Neuronal stem cell (in vitro differentiated cells): ENCODE results near the gene HOXA7.

ENCODE experiments used
- DNase-seq: peaks from one replicate; pipeline ENCODE4 v3.0.0-alpha.2; 2013; ENCODE audit warnings: low spot score
- H2AFZ ChIP-seq: one replicate; pipeline ENCODE4 v1.6.1; 2013; ENCODE audit warnings: mild to moderate bottlenecking, low read length, inconsistent platforms
- H2AK5ac ChIP-seq: 2 replicates; pipeline ENCODE4 v1.6.1; 2013; ENCODE audit warnings: low read depth, mild to moderate bottlenecking, inconsistent platforms, low read length, moderate library complexity, mixed read lengths
- H2BK120ac ChIP-seq: 2 replicates; pipeline ENCODE4 v1.6.1; 2013; ENCODE audit warnings: low read depth, mild to moderate bottlenecking, inconsistent platforms, low read length, moderate library complexity, mixed read lengths
- H2BK12ac ChIP-seq: one replicate; pipeline ENCODE4 v1.6.1; 2013; ENCODE audit warnings: low read length, inconsistent platforms
- H2BK15ac ChIP-seq: 2 replicates; pipeline ENCODE4 v1.6.1; 2013; ENCODE audit warnings: mild to moderate bottlenecking, low read length, inconsistent platforms, mixed read lengths
- H2BK5ac ChIP-seq: one replicate; pipeline ENCODE4 v1.6.1; 2013; ENCODE audit warnings: inconsistent platforms, mild to moderate bottlenecking, low read length, moderate library complexity
- H3K14ac ChIP-seq: one replicate; pipeline ENCODE4 v1.6.1; 2013; ENCODE audit warnings: low read length, inconsistent platforms
- H3K18ac ChIP-seq: 2 replicates; pipeline ENCODE4 v1.6.1; 2013; ENCODE audit warnings: low read length, inconsistent platforms
- H3K23ac ChIP-seq: 2 replicates; pipeline ENCODE4 v1.6.1; 2013; ENCODE audit warnings: low read depth, mild to moderate bottlenecking, mixed read lengths, low read length, inconsistent platforms; ENCODE audit not compliant: poor library complexity
- H3K27ac ChIP-seq: replicated peaks from 3 replicates; pipeline ENCODE4 v1.5.1; 2013; ENCODE audit warnings: low read length, inconsistent platforms
- H3K27me3 ChIP-seq, 3 experiments: 2 replicates each; pipeline ENCODE4 v1.6.1; 2013; ENCODE audit warnings: low read length in 3 of 3, mild to moderate bottlenecking in 2 of 3, inconsistent platforms in 1 of 3, low read depth in 1 of 3, mixed read lengths in 1 of 3, moderate library complexity in 1 of 3; ENCODE audit not compliant: control insufficient read depth in 3 of 3, insufficient read depth in 3 of 3
- H3K36me3 ChIP-seq, 2 donors: replicated peaks in 1 of 2; 2 replicates each; pipeline ENCODE4 v1.6.1; 2013; ENCODE audit warnings: low read length in 2 of 2; ENCODE audit not compliant: control insufficient read depth in 2 of 2, insufficient read depth in 2 of 2
- H3K4ac ChIP-seq: 2 replicates; pipeline ENCODE4 v1.6.1; 2013; ENCODE audit warnings: inconsistent platforms, mild to moderate bottlenecking, low read length, moderate library complexity
- H3K4me1 ChIP-seq, 2 donors: 1 replicate in 1 of 2; 2 replicates in 1 of 2; pipeline ENCODE4 v1.6.1; 2013; ENCODE audit warnings: low read length in 2 of 2, low read depth in 1 of 2; ENCODE audit not compliant: control insufficient read depth in 2 of 2, insufficient read depth in 1 of 2
- H3K4me2 ChIP-seq: one replicate; pipeline ENCODE4 v1.6.1; 2013; ENCODE audit warnings: mild to moderate bottlenecking, low read length, inconsistent platforms; ENCODE audit not compliant: insufficient read depth, poor library complexity, severe bottlenecking
- H3K4me3 ChIP-seq, 2 donors: 2 replicates each; pipeline ENCODE4 v1.5.1; 2013; ENCODE audit warnings: low read length in 2 of 2, mild to moderate bottlenecking in 2 of 2, inconsistent platforms in 1 of 2, moderate library complexity in 1 of 2
- H3K79me1 ChIP-seq: one replicate; pipeline ENCODE4 v1.6.1; 2013; ENCODE audit warnings: low read depth, mild to moderate bottlenecking, inconsistent platforms, low read length, moderate library complexity
- H3K9ac ChIP-seq: one replicate; pipeline ENCODE4 v1.6.1; 2013; ENCODE audit warnings: mild to moderate bottlenecking, low read depth, low read length, inconsistent platforms; ENCODE audit not compliant: poor library complexity
- H3K9me3 ChIP-seq, 2 donors: replicated peaks in 1 of 2; 2 replicates each; pipeline versions ENCODE3 to v1.6.1; 2013; ENCODE audit warnings: low read length in 2 of 2, mild to moderate bottlenecking in 2 of 2, inconsistent platforms in 1 of 2, low read depth in 1 of 2, mixed read lengths in 1 of 2, moderate library complexity in 1 of 2; ENCODE audit not compliant: control insufficient read depth in 2 of 2, insufficient read depth in 1 of 2
- H4K8ac ChIP-seq: one replicate; pipeline ENCODE4 v1.6.1; 2013; ENCODE audit warnings: low read depth, mild to moderate bottlenecking, inconsistent platforms, low read length, moderate library complexity
- H4K91ac ChIP-seq: one replicate; pipeline ENCODE4 v1.6.1; 2013; ENCODE audit warnings: low read length, low read depth, mild to moderate bottlenecking, inconsistent platforms; ENCODE audit not compliant: poor library complexity
- WGBS, 2 donors: extraction: QIAGEN DNeasy Blood & Tissue Kit; methylation state at CpG; one replicate each; pipeline ENCODE4 v1.1.7; 2013; ENCODE audit warnings: missing lambda C conversion rate in 2 of 2, mixed read lengths in 1 of 2; ENCODE audit not compliant: insufficient read length in 2 of 2, insufficient replicate concordance in 1 of 2; ENCODE audit errors: extremely low coverage in 2 of 2; 5-methylcytosine and 5-hydroxymethylcytosine counted together

HOXA7 gene

DNA sequence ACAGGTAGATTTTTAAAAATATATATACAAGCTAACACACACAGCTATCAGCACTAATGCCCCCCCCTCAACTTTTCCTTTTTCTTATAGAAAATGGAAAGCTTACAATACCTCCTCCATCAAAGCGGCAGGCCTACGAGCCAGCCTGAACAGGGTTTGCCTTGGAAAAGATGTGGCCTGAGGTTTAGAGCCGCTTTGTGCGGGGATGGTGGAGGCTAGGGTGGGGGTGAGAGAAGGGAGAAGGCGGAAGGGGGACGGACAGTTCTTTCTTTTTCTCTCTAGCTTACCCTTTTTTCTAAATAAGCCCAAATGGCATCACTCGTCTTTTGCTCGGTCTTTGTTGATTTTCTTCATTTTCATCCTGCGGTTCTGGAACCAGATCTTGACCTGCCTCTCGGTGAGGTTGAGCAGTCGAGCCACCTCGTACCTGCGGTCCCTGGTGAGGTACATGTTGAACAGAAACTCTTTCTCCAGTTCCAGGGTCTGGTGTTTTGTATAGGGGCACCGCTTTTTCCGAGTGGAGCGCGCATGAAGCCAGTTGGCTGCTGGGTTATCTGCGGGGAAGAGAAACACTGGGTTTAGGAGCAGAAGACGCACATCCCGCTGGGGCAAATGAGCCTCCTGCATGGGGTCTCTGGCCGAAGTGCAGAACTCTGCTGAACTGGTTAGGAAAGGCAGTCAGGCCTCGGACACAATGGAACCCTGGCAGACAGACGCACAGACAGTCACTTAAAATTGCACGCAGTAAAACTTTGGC is 7.0 kb upstream of the HOXA7 start:
- Histone ChIP-seq H2BK5ac (no peak overlapping the region), H2BK12ac (no peak overlapping the region), H3K36me3 (no peaks in the 10 kb centered on the region), H3K23ac (peak overlapping the region; percentile 75), H4K91ac (no peak overlapping the region), H4K8ac (no peak overlapping the region), H2BK15ac (no peak overlapping the region), H2AK5ac (no peak overlapping the region), H3K18ac (no peak overlapping the region), H3K4me2 (no peak overlapping the region), H2BK120ac (no peak overlapping the region), H3K4me1 (no peaks in the 10 kb centered on the region), H3K4me3 (no peak overlapping the region), H3K27me3 (peaks cover 73 to 97% (median 95%) of the 10 kb centered on the region in 3 experiments), H2AFZ (no peak overlapping the region), H3K14ac (no peak overlapping the region), H3K27ac (no peak overlapping the region), H3K9ac (no peak overlapping the region), H3K79me1 (peaks cover 2% of the 10 kb centered on the region), H3K9me3 (peaks cover 15 to 32% of the 10 kb centered on the region in 2 donors), H3K4ac (no peak overlapping the region)
- DNase-seq = no peak
- no CpG with 5 or more reads among the region's 24 CpGs for WGBS, 2 donors

DNA sequence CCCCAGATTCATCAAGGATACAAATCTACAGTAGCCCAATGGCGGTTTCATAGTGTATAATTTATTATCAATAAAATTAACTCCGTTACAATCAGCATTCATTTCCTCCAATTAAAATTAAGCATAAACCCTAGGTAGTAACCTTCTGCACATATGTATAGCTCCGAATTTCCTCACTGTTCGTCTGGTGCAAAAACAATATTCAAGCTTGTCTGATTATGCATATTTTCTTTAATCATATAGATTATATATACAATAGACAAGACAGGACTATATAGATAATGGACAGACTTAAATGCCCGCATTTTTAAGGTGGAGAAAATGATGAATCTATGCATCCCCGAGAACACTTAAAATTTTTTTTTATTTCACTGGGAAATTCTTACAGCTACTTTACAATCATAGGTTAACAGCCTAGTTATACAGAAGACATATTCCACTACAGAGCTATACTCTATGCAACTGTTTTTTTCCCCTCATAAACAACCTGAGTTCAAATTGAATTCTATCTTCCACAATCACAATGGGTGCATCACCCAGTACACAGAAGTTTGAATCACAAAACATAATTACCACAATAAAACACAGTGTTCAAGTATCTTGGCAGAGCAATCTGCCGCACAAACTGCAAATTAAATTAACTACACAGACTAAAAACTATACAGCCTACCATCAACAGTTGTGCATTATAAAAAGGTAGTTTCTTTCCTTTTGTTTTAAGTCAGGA is 6.2 kb upstream of the HOXA7 start:
- Histone ChIP-seq H4K91ac (no peak overlapping the region), H4K8ac (no peak overlapping the region), H3K18ac (no peak overlapping the region), H3K23ac (no peak overlapping the region), H3K27ac (no peak overlapping the region), H3K9ac (no peak overlapping the region), H2BK15ac (no peak overlapping the region), H2BK12ac (no peak overlapping the region), H3K79me1 (peaks cover 2% of the 10 kb centered on the region), H3K36me3 (no peaks in the 10 kb centered on the region), H3K4me2 (no peak overlapping the region), H2BK120ac (no peak overlapping the region), H3K4ac (no peak overlapping the region), H2BK5ac (no peak overlapping the region), H3K27me3 (peaks cover 72 to 97% (median 95%) of the 10 kb centered on the region in 3 experiments), H3K4me1 (no peaks in the 10 kb centered on the region), H2AFZ (no peak overlapping the region), H2AK5ac (no peak overlapping the region), H3K14ac (no peak overlapping the region), H3K4me3 (no peak overlapping the region), H3K9me3 (peaks cover 16 to 33% of the 10 kb centered on the region in 2 donors)
- no CpG with 5 or more reads among the region's 7 CpGs for WGBS, 2 donors
- no peak for DNase-seq

DNA sequence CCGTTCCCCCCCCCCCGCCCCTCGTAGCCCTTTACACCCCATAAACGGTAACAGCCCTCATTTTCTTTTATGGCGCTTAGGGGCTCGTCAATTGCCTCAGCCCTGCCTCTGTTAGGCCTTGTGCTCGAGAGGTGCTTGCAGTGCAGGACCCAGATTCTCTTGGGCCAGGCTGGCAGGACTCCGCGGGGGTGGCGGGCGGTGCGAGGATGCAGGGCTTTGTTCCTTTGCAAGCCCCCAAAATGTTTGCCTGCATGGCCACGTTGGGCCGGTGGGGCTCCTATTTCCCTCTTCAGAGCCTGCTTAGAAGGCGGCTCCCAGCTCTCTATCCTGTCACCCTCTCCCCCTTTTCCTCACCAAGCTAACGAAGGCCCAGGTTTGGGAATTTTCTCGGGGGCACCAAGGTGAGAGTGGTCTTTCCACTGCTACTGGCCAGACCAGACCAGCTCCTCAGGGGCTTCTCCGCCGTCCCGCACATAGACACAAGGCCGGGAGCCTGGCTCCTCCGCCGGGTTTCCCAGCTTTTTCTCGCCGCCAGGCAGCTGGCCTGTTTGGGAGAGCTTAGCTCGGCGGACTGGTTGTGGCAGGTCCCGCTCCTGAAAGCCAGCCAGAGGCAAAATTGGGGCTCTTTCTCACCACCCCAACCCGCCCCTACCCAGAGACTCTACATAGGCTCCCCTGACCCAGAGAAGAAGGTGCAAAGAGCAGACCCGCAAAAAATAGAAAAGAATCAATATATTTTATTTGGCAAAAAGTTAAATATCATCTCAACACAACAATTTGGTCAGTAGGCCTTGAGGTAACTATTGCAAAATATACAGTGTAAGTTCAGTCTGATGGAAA is 5.5 kb upstream of the HOXA7 start:
- peaks cover 75 to 97% (median 95%) of the 10 kb centered on the region in 3 experiments for H3K27me3 ChIP-seq
- no peak overlapping the region for H3K27ac ChIP-seq
- no peak overlapping the region for H3K4me2 ChIP-seq
- H3K4me1 ChIP-seq = no peaks in the 10 kb centered on the region
- no peak overlapping the region for H3K14ac ChIP-seq
- no peak overlapping the region for H2BK120ac ChIP-seq
- H3K79me1 ChIP-seq = peaks cover 2% of the 10 kb centered on the region
- H3K4ac ChIP-seq = no peak overlapping the region
- H3K23ac ChIP-seq = peak overlapping the region; percentile 91
- no CpG with 5 or more reads among the region's 30 CpGs for WGBS, 2 donors
- H4K91ac ChIP-seq = no peak overlapping the region
- no peak overlapping the region for H4K8ac ChIP-seq
- peak overlapping the region; percentile 82 for H2BK5ac ChIP-seq
- H3K9ac ChIP-seq = no peak overlapping the region
- H3K4me3 ChIP-seq = no peak overlapping the region
- peaks cover 23 to 40% of the 10 kb centered on the region in 2 donors for H3K9me3 ChIP-seq
- H3K18ac ChIP-seq = no peak overlapping the region
- H3K36me3 ChIP-seq = no peaks in the 10 kb centered on the region
- no peak overlapping the region for H2BK12ac ChIP-seq
- H2AFZ ChIP-seq = peak overlapping the region; percentile 69
- DNase-seq = no peak
- no peak overlapping the region for H2AK5ac ChIP-seq
- no peak overlapping the region for H2BK15ac ChIP-seq
